Caco-2 (cell line): ENCODE results near the gene UBE2O. TPM values are rescaled to one million over a fixed set of nuclear protein-coding genes. Genes with fewer than 3 reads are reported as not detected.

Experiments
- BruUV-seq: library from RNA; stranded (reverse); fragments of 400-500 nt; replicated peaks from 2 replicates; lab custom pipeline; 2021; lab: Mats Ljungman, UMichigan
- CTCF ChIA-PET: fragments of 300-600 bp; sonication (Branson Sonifier 250); formaldehyde crosslinking; loops from one replicate; lab custom pipeline; 2022; ENCODE audit warnings: antibody characterized with exemption; lab: Charles Lee
- POLR2A ChIA-PET: fragments of 300-600 bp; sonication (Branson Sonifier 250); formaldehyde crosslinking; loops from one replicate; lab custom pipeline; 2022; ENCODE audit warnings: antibody characterized with exemption; lab: Charles Lee
- DNase-seq, 2 experiments: peaks; one replicate each; pipeline versions ENCODE4 v3.0.0 to v3.0.0-alpha.2; 2020 to 2022
- H3K27me3 ChIP-seq: replicated peaks from 2 replicates; pipeline ENCODE4 v1.6.0; 2011; ENCODE audit warnings: low read length; ENCODE audit not compliant: control insufficient read depth, insufficient read depth
- H3K36me3 ChIP-seq: 2 replicates; pipeline ENCODE4 v1.5.1; 2011; ENCODE audit warnings: low read length; ENCODE audit not compliant: control insufficient read depth, insufficient read depth
- H3K4me1 ChIP-seq: fragments of 250-450 bp; sonication (Bioruptor Pico); 2 replicates; pipeline ENCODE4 v1.5.1; 2020; ENCODE audit warnings: mild to moderate bottlenecking
- H3K4me3 ChIP-seq: 2 replicates; pipeline ENCODE4 v1.5.1; 2011; ENCODE audit warnings: low read depth, mild to moderate bottlenecking, control low read depth, low read length
- H3K9me3 ChIP-seq: fragments of 250-450 bp; sonication (Bioruptor Pico); 2 replicates; pipeline ENCODE4 v1.5.1; 2020; ENCODE audit warnings: mild to moderate bottlenecking, moderate library complexity
- H3K27ac Mint-ChIP-seq: one replicate; pipeline ENCODE4 v1.8.0; 2022; ENCODE audit warnings: mixed read lengths; ENCODE audit not compliant: unreplicated experiment
- H3K27me3 Mint-ChIP-seq: one replicate; pipeline ENCODE4 v1.8.0; 2022; ENCODE audit warnings: mixed read lengths; ENCODE audit not compliant: insufficient read depth, unreplicated experiment
- H3K36me3 Mint-ChIP-seq: one replicate; pipeline ENCODE4 v1.8.0; 2022; ENCODE audit warnings: mild to moderate bottlenecking, mixed read lengths; ENCODE audit not compliant: insufficient read depth, unreplicated experiment
- H3K4me1 Mint-ChIP-seq: one replicate; pipeline ENCODE4 v1.8.0; 2022; ENCODE audit warnings: low read depth, mixed read lengths; ENCODE audit not compliant: unreplicated experiment
- H3K4me3 Mint-ChIP-seq: one replicate; pipeline ENCODE4 v1.8.0; 2022; ENCODE audit warnings: mild to moderate bottlenecking, moderate library complexity, mixed read lengths; ENCODE audit not compliant: unreplicated experiment
- H3K9me3 Mint-ChIP-seq: one replicate; pipeline ENCODE4 v1.8.0; 2022; ENCODE audit warnings: mixed read lengths; ENCODE audit not compliant: unreplicated experiment
- intact Hi-C: fragments of 100-400 bp; cut with micrococcal nuclease; formaldehyde crosslinking; loops from one replicate; pipeline ENCODE4 v1.10.0; 2022; ENCODE audit not compliant: unreplicated experiment
- total RNA-seq: library from RNA; stranded (reverse); gene quantifications from 2 replicates; pipeline ENCODE4 v1.2.3, GENCODE V29; 2022
- TF ChIP-seq, protein P1 (sequence below), 2 experiments: fragments of 200-600 bp in 1 of 2; IDR thresholded peaks; 1 replicate in 1 of 2; 2 replicates in 1 of 2; pipeline versions ENCODE4 v1.5.1 to v1.8.0; 2011 to 2022; ENCODE audit warnings: antibody characterized with exemption in 1 of 2, control low read depth in 1 of 2, inconsistent platforms in 1 of 2, low read depth in 1 of 2, low read length in 1 of 2, mild to moderate bottlenecking in 1 of 2, moderate library complexity in 1 of 2; ENCODE audit not compliant: insufficient read depth in 1 of 2, severe bottlenecking in 1 of 2, unreplicated experiment in 1 of 2

The UBE2O gene
- total RNA-seq, 1 experiment from 2014 or later: 37.6 TPM

DNA sequence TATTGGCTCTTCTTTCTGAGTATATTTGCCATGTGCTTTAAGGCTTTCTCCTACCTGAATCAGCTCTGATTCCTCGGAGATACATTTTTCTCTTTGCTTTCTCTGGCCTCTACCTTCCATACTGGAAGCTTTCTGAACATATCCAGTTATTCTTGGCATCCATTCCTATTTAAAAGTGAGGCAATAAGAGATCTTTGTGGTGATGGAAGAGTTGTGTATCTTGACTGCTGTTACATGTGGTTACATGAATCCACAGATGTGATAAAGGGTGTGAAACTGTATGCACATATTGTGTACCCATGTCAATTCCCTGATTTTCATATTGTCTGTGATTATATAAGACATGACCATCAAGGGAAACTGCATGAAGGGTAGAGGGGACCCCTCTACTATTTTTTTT, 24.4 kb downstream of the UBE2O start:
- no peaks in the 10 kb centered on the region for H3K9me3 Mint-ChIP-seq
- ChIA-PET POLR2A (no interaction called here), CTCF (no interaction called here)
- peaks cover 8% of the 10 kb centered on the region for H3K36me3 Mint-ChIP-seq
- no TSS peak for BruUV-seq
- Histone ChIP-seq H3K27me3 (no peaks in the 10 kb centered on the region), H3K4me1 (no peaks in the 10 kb centered on the region), H3K36me3 (no peaks in the 10 kb centered on the region), H3K9me3 (no peaks in the 10 kb centered on the region), H3K4me3 (no peak overlapping the region)
- DNase-seq: no peak
- intact Hi-C loops: no loop called here
- TF ChIP-seq, protein P1, sequence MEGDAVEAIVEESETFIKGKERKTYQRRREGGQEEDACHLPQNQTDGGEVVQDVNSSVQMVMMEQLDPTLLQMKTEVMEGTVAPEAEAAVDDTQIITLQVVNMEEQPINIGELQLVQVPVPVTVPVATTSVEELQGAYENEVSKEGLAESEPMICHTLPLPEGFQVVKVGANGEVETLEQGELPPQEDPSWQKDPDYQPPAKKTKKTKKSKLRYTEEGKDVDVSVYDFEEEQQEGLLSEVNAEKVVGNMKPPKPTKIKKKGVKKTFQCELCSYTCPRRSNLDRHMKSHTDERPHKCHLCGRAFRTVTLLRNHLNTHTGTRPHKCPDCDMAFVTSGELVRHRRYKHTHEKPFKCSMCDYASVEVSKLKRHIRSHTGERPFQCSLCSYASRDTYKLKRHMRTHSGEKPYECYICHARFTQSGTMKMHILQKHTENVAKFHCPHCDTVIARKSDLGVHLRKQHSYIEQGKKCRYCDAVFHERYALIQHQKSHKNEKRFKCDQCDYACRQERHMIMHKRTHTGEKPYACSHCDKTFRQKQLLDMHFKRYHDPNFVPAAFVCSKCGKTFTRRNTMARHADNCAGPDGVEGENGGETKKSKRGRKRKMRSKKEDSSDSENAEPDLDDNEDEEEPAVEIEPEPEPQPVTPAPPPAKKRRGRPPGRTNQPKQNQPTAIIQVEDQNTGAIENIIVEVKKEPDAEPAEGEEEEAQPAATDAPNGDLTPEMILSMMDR (IDR thresholded peaks at IDR 0.05; ENCODE audit: insufficient read depth in 1 of 2, low read depth in 1 of 2, low read length in 1 of 2, severe bottlenecking in 1 of 2, unreplicated experiment in 1 of 2): no peak
- no peak overlapping the region for H3K4me3 Mint-ChIP-seq
- H3K4me1 Mint-ChIP-seq: no peaks in the 10 kb centered on the region
- H3K27me3 Mint-ChIP-seq: no peaks in the 10 kb centered on the region
- no peak overlapping the region for H3K27ac Mint-ChIP-seq

DNA sequence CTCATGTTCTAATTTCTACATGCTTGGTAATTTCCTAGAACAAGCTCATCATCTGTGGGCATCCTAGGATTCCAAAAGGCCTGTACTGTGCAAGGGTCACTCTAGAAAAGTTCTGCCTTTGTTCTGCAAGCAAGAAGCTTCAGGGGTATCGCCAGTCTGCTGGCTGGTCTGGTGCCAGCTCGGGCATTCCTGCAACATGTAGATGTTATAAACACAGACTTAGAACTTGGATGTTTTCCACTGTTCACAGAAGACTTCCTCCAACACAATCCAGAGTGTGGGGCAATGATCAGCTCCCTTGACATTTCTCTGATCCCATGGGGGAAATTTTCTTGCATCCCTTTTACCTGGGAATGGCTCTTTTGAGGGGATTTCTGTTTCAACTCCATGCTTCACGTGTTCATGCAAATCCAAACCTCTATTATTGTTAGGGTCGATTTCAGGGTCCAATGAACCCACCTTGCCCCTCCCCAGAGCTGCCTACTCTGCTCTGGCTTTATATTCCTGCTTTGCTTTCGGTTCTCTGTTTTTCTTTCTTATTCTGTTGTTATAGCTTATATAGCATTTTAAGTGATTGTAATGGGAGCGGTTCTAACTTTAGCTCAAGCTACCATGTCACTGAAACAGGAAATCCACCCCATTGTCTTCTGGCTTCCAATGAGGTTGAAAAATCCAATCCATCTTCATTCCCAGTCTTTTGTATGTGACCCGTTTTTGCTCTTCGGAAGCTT, 25.3 kb downstream of the UBE2O start:
- H3K36me3 ChIP-seq: no peaks in the 10 kb centered on the region
- CTCF ChIA-PET: no interaction called here
- no peak overlapping the region for H3K4me3 ChIP-seq
- no peaks in the 10 kb centered on the region for H3K27me3 ChIP-seq
- no peaks in the 10 kb centered on the region for H3K9me3 Mint-ChIP-seq
- POLR2A ChIA-PET: no interaction called here
- no peaks in the 10 kb centered on the region for H3K27me3 Mint-ChIP-seq
- no peak overlapping the region for H3K27ac Mint-ChIP-seq
- no peaks in the 10 kb centered on the region for H3K4me1 Mint-ChIP-seq
- H3K4me3 Mint-ChIP-seq: no peak overlapping the region
- intact Hi-C loops: no loop called here
- H3K36me3 Mint-ChIP-seq: peaks cover 13% of the 10 kb centered on the region
- no peaks in the 10 kb centered on the region for H3K4me1 ChIP-seq
- no peaks in the 10 kb centered on the region for H3K9me3 ChIP-seq
- no TSS peak for BruUV-seq
- no peak for DNase-seq
- TF ChIP-seq, protein P1 (IDR thresholded peaks at IDR 0.05; ENCODE audit: insufficient read depth in 1 of 2, low read depth in 1 of 2, low read length in 1 of 2, severe bottlenecking in 1 of 2, unreplicated experiment in 1 of 2): no peak

DNA sequence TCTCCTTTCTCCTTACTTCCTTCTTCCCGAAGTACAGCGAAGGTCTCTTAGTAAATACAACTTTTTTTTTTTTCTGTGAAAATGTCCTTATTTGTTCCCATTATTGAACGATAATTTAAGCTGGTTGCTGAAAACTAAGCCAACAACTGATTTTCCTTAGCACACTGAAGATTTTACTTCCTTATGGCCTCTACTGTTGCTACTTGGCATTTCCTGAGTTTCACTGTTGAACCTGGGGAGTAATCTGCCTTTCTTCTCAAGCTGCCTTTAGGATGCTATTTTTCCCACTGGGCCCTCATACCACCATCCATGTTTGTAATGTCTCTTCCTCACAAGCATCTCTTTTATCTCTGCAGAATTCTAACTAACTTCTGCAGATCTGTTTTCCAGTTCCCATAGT, 26.1 kb downstream of the UBE2O start:
- Mint-ChIP-seq H3K4me3 (no peak overlapping the region), H3K4me1 (no peaks in the 10 kb centered on the region), H3K36me3 (peaks cover 14% of the 10 kb centered on the region), H3K9me3 (no peaks in the 10 kb centered on the region), H3K27me3 (no peaks in the 10 kb centered on the region), H3K27ac (no peak overlapping the region)
- CTCF ChIA-PET: no interaction called here
- TF ChIP-seq, protein P1 (IDR thresholded peaks at IDR 0.05; ENCODE audit: insufficient read depth in 1 of 2, low read depth in 1 of 2, low read length in 1 of 2, severe bottlenecking in 1 of 2, unreplicated experiment in 1 of 2): no peak
- no peaks in the 10 kb centered on the region for H3K36me3 ChIP-seq
- POLR2A ChIA-PET: no interaction called here
- DNase-seq: no peak
- no peaks in the 10 kb centered on the region for H3K4me1 ChIP-seq
- no peaks in the 10 kb centered on the region for H3K9me3 ChIP-seq
- intact Hi-C loops: no loop called here
- no peak overlapping the region for H3K4me3 ChIP-seq
- BruUV-seq: no TSS peak
- no peaks in the 10 kb centered on the region for H3K27me3 ChIP-seq
